MM.1S (cell line): ENCODE measurements around the gene ZNF723.

Experiments used
- DNase-seq: peaks from one replicate; pipeline ENCODE4 v3.0.0-alpha.2; 2015
- H2AFZ ChIP-seq: fragments of 300-600 bp; sonication (generic); 2 replicates; pipeline ENCODE4 v1.6.0; 2016; ENCODE audit warnings: antibody characterized with exemption, low read length
- H3F3A ChIP-seq: fragments of 300-600 bp; sonication (generic); 2 replicates; pipeline ENCODE4 v1.6.1; 2016; ENCODE audit warnings: mild to moderate bottlenecking, antibody characterized with exemption, low read length, moderate library complexity, mixed read lengths; ENCODE audit not compliant: insufficient read depth
- H3K27ac ChIP-seq: fragments of 300-600 bp; sonication (generic); 2 replicates; pipeline ENCODE4 v1.5.1; 2016; ENCODE audit warnings: mild to moderate bottlenecking, low read length
- H3K27me3 ChIP-seq: fragments of 300-600 bp; sonication (generic); replicated peaks from 2 replicates; pipeline ENCODE4 v1.6.0; 2016; ENCODE audit warnings: low read length; ENCODE audit not compliant: insufficient read depth
- H3K36me3 ChIP-seq: fragments of 300-600 bp; sonication (generic); replicated peaks from 2 replicates; pipeline ENCODE4 v1.6.1; 2016; ENCODE audit warnings: mild to moderate bottlenecking, low read length, mixed read lengths; ENCODE audit not compliant: insufficient read depth
- H3K4me1 ChIP-seq: fragments of 300-600 bp; sonication (generic); 2 replicates; pipeline ENCODE4 v1.6.1; 2016; ENCODE audit warnings: low read length, mixed read lengths
- H3K4me2 ChIP-seq: fragments of 300-600 bp; sonication (generic); 2 replicates; pipeline ENCODE4 v1.6.0; 2016; ENCODE audit warnings: low read depth, low read length
- H3K4me3 ChIP-seq: fragments of 300-600 bp; sonication (generic); 2 replicates; pipeline ENCODE4 v1.5.1; 2016; ENCODE audit warnings: low read length, mixed read lengths
- H3K79me2 ChIP-seq: fragments of 300-600 bp; sonication (generic); 2 replicates; pipeline ENCODE4 v1.6.1; 2016; ENCODE audit warnings: mixed run types, low read length, mixed read lengths
- H3K9ac ChIP-seq: fragments of 300-600 bp; sonication (generic); 2 replicates; pipeline ENCODE4 v1.6.1; 2016; ENCODE audit warnings: low read length, mixed read lengths
- H3K9me2 ChIP-seq: fragments of 300-600 bp; sonication (generic); replicated peaks from 2 replicates; pipeline ENCODE4 v1.6.1; 2016; ENCODE audit warnings: mild to moderate bottlenecking, low read length, mixed read lengths; ENCODE audit not compliant: insufficient read depth
- H3K9me3 ChIP-seq: fragments of 300-600 bp; sonication (generic); replicated peaks from 2 replicates; pipeline ENCODE4 v1.6.1; 2016; ENCODE audit warnings: mild to moderate bottlenecking, low read length, mixed read lengths; ENCODE audit not compliant: insufficient read depth
- H4K20me1 ChIP-seq: fragments of 300-600 bp; sonication (generic); 2 replicates; pipeline ENCODE4 v1.6.1; 2016; ENCODE audit warnings: mild to moderate bottlenecking, low read length, moderate library complexity, mixed read lengths; ENCODE audit not compliant: insufficient read depth
- EZH2 ChIP-seq: fragments of 300-600 bp; sonication (generic); optimal IDR thresholded peaks from 2 replicates; pipeline ENCODE3; 2017; ENCODE audit warnings: low read depth, mild to moderate bottlenecking, antibody characterized with exemption, low read length, mixed read lengths
- EZH2phosphoT487 ChIP-seq: fragments of 300-600 bp; sonication (generic); IDR thresholded peaks from 2 replicates; pipeline ENCODE4 v1.6.1; 2018; ENCODE audit warnings: antibody characterized with exemption, low read length
- TF ChIP-seq, protein P1 (sequence below): fragments of 300-600 bp; sonication (generic); IDR thresholded peaks from 2 replicates; pipeline ENCODE4 v1.5.1; 2016; ENCODE audit warnings: antibody characterized with exemption, low read length, mixed read lengths

ZNF723 gene

DNA sequence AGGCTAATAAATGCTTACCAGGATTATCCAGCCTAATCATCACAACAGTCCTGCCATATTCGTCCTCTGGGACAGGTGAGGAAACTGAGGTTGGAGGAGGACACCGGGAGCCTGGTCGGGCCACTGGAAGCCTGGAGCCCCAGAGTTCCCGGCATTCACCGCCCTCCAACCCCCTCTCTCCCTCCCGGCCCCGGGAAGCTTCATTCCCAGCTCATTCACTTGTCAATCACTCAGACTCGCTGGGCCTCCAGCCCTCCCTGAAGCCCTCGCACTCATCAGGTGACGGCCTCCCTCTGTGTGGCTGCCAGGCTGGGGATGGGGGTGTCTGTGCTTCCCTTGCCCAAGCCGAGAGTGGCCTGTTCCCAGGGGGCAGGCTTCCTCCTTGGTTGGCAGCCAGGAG, 25.7 kb upstream of the ZNF723 start:
- Histone ChIP-seq H3K36me3 (no peaks in the 10 kb centered on the region), H3F3A (no peaks in the 10 kb centered on the region), H2AFZ (no peak overlapping the region), H3K4me2 (no peak overlapping the region), H3K9me2 (no peaks in the 10 kb centered on the region), H3K79me2 (no peaks in the 10 kb centered on the region), H3K27ac (no peak overlapping the region), H3K4me1 (no peaks in the 10 kb centered on the region), H3K4me3 (no peak overlapping the region), H3K27me3 (no peaks in the 10 kb centered on the region), H4K20me1 (no peaks in the 10 kb centered on the region), H3K9me3 (no peaks in the 10 kb centered on the region), H3K9ac (no peak overlapping the region)
- TF ChIP-seq EZH2, result no peak
- TF ChIP-seq EZH2phosphoT487, result no peak
- TF ChIP-seq, protein P1, sequence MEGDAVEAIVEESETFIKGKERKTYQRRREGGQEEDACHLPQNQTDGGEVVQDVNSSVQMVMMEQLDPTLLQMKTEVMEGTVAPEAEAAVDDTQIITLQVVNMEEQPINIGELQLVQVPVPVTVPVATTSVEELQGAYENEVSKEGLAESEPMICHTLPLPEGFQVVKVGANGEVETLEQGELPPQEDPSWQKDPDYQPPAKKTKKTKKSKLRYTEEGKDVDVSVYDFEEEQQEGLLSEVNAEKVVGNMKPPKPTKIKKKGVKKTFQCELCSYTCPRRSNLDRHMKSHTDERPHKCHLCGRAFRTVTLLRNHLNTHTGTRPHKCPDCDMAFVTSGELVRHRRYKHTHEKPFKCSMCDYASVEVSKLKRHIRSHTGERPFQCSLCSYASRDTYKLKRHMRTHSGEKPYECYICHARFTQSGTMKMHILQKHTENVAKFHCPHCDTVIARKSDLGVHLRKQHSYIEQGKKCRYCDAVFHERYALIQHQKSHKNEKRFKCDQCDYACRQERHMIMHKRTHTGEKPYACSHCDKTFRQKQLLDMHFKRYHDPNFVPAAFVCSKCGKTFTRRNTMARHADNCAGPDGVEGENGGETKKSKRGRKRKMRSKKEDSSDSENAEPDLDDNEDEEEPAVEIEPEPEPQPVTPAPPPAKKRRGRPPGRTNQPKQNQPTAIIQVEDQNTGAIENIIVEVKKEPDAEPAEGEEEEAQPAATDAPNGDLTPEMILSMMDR, result no peak
- no peak for DNase-seq

DNA sequence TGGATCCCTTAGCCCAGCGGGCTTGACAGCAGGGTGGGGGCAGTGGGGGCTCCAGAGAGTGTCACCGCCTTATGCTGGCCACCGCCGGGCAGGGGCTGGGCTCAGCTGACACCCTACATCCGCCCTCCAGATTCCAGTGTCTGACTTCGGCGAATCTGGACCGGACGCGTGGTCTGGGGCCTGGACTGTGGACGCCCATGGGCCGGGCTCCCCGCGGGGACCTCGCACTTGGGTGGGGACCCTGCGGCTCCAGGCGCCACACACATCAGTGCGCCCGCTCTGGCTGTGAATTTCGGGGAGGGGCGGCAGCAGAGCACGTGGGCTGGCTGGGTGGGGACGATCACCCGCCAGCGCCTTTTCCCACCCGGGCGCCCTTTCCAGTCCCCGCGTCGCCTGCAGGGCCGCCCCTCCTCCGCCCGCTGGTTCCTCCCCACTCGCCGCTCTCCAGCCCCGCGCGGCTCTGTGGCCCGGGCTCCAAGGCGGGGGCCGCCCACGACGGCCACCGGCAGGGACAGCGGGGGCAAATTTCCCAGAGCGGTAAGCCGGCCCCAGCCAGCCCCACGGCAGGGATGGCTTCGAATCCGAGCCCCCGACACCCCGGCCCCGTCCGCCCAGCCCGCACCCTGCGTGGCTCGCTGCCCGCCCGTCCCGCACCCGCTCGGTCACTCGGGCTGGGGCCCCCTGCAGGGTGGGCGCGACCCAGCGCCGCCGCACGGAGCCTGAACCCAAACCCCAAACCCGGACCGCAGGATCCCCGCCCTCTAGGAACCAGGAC, 24.8 kb upstream of the ZNF723 start:
- Histone ChIP-seq H3K27me3 (no peaks in the 10 kb centered on the region), H3K4me3 (no peak overlapping the region), H3K27ac (no peak overlapping the region), H3K4me1 (no peaks in the 10 kb centered on the region), H3K9me2 (no peaks in the 10 kb centered on the region), H3K36me3 (no peaks in the 10 kb centered on the region), H3K9ac (no peak overlapping the region), H3K4me2 (no peak overlapping the region), H2AFZ (no peak overlapping the region), H3K79me2 (no peaks in the 10 kb centered on the region), H3K9me3 (no peaks in the 10 kb centered on the region), H4K20me1 (no peaks in the 10 kb centered on the region), H3F3A (no peaks in the 10 kb centered on the region)
- TF ChIP-seq EZH2, result no peak
- TF ChIP-seq EZH2phosphoT487, result no peak
- TF ChIP-seq, protein P1, result no peak
- no peak for DNase-seq

DNA sequence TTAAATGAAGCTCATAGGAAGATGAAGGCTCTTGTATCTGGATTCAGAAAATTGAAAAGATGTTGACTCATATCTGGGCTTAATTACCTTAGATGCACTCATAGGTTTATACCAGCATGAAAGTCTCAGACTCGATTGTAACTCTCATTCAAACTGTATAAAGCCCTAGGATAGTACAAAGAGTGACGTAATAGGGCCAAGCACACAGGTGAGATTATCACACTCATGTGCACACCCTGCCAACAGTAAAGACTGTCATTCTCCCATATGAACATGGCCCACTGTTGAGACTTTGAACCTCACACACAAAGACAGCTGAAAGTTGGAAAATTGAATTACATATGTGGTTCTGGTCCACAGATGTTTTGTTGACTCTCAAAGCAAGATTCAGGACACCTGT, 18.0 kb upstream of the ZNF723 start:
- H3K4me3 ChIP-seq, result no peak overlapping the region
- H3K79me2 ChIP-seq, result no peaks in the 10 kb centered on the region
- DNase-seq, result no peak
- no peak overlapping the region for H3K9ac ChIP-seq
- H3K4me1 ChIP-seq, result no peaks in the 10 kb centered on the region
- no peaks in the 10 kb centered on the region for H3K27me3 ChIP-seq
- TF ChIP-seq EZH2phosphoT487 (no peak), EZH2 (no peak)
- TF ChIP-seq, protein P1, result no peak
- H4K20me1 ChIP-seq, result no peaks in the 10 kb centered on the region
- H3K4me2 ChIP-seq, result no peak overlapping the region
- no peaks in the 10 kb centered on the region for H3K36me3 ChIP-seq
- H3K27ac ChIP-seq, result no peak overlapping the region
- no peaks in the 10 kb centered on the region for H3K9me2 ChIP-seq
- no peaks in the 10 kb centered on the region for H3K9me3 ChIP-seq
- H2AFZ ChIP-seq, result no peak overlapping the region
- no peaks in the 10 kb centered on the region for H3F3A ChIP-seq
